GM18498 (cell line): Measurements from ENCODE around the gene KNDC1.
"Not testable (repeated sequence)": the region's sequence is repeated elsewhere in the genome, so short reads cannot be mapped to it uniquely, and the experiment has no call there.

ENCODE experiments used
- ATAC-seq: cut with Tn5 transposase; IDR thresholded peaks from one replicate; pipeline ENCODE4 v1.9.1; 2021; ENCODE audit warnings: mild to moderate bottlenecking, moderate library complexity; ENCODE audit not compliant: unreplicated experiment

The KNDC1 gene

GRCh38 chr10:133215586-133215985 lies 55.6 kb downstream of the KNDC1 start:
- ATAC-seq, result no peak

- no peak for ATAC-seq
Observed at GRCh38 chr10:133216776-133217175, 56.8 kb downstream of the KNDC1 start.

DNA sequence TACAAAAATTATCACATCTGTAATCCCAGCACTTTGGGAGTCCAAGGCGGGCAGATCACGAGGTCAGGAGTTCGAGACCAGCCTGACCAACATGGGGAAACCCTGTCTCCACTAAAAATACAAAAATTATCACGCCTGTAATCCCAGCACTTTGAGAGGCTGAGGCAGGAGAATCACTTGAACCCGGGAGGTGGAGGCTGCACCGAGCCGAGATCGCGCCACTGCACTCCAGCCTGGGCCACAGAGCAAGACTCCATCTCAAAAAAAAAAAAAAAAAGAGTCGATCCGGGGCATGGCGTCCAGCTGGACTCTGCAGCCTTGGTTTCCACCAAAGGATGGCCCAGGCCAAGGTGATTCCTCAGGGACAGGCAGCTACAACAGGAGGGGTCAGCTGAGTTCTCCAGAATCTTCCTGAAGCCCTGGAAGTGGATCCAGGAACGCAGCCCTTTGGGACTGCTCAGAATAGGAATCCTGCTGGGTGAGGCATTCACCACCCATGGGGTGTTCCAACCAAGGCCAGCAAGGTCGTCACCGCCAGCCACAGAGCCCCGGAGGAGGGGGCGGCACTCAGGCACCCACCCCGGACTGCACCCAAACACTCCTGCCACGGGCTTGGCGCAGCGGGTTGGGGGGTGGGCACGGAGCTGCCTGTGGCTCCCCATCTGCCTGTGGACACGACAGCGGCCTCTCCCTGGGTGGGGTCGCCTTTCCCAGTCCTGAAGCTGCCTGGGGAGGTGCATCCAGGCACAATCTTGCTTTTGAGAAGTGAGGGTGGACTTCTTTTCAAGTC lies 58.0 kb downstream of the KNDC1 start:
- ATAC-seq, result no peak

GRCh38 chr10:133218891-133219290 lies 58.9 kb downstream of the KNDC1 start:
- no peak for ATAC-seq

DNA sequence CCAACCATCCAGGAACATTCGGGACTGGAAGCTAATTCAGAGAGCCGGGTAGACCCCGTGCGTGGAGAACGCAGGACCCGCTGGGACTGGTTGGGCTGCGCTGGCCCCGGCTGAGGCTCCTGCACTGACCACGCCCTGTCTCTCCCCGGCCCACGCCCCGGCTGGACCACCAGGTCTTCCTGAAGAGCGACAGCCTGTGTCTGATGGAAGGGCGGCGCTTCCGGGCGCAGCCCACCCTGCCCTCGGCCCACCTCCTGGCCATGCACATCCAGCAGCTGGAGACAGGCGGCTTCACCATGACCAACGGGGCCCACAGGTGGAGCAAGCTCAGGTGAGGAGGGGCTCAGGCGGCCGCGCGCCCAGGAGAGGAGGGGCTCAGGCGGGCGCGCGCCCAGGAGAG lies 59.8 kb downstream of the KNDC1 start:
- no peak for ATAC-seq

DNA sequence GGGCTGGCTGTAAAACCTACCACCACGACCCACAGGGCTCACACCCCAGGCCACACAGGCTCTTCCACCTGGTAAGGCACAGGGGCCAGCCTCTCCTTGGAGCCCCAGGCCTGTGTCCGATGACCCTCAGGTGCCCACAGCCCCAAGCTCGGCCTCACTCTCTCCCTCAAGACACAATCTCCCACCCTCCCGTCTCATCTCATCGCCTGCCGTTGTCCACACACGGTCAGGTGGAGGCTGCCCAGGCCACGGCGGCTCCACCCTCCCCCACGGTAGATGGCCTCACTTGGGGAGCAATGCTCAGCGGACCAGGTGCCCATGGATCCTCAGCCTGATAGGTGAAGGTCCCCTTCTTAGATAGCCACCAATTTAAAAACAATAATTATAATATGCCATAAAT lies 61.3 kb downstream of the KNDC1 start:
- ATAC-seq, result no peak

- not testable (repeated sequence) for ATAC-seq
Observed at GRCh38 chr10:133221756-133222155, 61.7 kb downstream of the KNDC1 start.

DNA sequence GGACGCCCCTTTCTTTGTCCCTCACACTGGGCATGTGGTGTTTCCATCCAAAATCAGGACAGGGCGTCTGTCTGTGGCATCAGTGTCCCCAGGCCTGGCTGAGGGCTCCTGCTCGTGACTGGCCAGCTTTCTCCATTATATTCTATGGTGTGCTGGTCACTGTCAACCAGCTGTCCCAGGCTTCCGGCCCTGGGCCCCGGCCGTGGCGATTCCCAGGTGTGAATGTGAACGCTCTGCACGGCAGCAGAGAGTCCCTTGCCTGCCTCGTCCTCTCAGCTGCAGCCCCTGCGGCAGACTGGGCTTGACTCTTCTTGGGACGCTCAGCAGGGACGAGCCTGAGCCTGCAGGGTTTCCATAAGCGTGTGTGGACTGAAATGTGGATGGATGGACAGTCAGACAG lies 64.1 kb downstream of the KNDC1 start:
- no peak for ATAC-seq

- ATAC-seq, result no peak
Observed at GRCh38 chr10:133224756-133225372, 64.8 kb downstream of the KNDC1 start.

GRCh38 chr10:133225707-133226191 lies 65.7 kb downstream of the KNDC1 start:
- no peak for ATAC-seq

DNA sequence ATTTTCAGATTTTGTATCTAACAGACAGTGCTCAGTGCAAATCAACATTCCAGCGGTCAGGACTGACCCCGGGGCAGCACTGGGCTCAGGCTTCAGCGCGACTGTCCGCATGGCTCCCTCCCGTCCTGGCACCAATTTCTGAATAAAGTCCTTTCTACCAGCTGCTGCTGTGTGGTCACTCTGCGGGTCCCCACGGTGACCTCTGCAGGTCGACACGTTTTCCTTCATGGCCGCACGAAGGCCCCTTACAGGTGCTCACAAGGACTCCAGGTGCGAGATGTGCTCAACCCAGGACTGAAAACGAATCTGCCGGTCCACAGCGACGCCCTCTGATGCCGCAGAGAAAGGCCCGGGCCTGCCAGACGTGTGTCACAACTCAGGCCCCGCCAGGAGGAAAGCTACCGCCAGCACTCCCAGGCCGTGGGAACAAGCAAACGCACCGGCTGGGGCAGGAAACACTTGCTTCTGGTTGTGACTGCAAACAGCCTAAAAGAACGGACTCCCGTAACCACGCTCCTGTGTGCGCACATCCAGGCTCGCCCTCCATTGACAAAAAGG lies 66.3 kb downstream of the KNDC1 start:
- ATAC-seq, result no peak

- no peak for ATAC-seq
Observed at GRCh38 chr10:133227256-133227655, 67.2 kb downstream of the KNDC1 start.

DNA sequence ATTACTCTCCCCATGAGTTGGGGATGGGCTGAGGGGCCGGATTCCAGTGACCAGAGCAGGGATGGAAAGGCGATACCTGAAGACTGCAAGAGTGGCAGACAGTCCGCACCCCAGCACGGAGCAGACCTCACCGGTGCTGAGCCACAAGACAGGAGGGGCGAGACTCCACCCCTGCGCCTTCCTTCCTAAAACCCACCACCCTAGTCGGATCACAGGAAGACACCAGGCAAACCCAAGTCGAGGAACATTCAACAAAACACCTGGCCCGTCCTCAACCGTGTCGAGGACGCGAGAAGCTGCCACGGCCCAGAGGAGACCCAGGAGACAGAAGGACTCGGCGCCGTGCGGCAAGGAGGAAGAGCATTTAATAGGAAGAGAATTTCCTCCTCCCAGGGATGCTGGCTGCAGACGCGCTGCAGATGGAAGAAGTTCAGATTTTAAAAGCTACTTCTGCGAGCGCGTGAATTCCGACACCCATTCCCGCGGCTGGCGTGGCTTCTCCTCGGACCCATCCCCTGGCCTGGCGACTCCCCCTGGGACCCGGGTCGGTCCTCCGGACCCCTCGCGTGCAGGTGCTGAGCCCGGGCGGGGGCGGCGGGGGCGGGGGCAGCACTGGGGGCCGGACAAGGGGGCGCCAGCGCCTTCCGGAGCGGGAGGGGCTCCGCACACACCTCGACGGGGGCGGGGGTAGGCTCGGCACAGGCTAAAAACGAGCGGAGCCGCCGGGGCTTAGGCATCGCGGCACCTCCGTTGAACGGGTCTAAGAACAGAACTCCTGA lies 69.4 kb downstream of the KNDC1 start:
- ATAC-seq, result no peak

GRCh38 chr10:133230044-133230361 lies 70.0 kb downstream of the KNDC1 start, which contains the start of gene UTF1:
Gene UTF1, plus strand, starts transcription at chr10:133230217. Its CDS starts 72 bp downstream, at chr10:133230289.
- no peak for ATAC-seq

GRCh38 chr10:133230387-133231195 lies 70.6 kb downstream of the KNDC1 start:
- no peak for ATAC-seq

DNA sequence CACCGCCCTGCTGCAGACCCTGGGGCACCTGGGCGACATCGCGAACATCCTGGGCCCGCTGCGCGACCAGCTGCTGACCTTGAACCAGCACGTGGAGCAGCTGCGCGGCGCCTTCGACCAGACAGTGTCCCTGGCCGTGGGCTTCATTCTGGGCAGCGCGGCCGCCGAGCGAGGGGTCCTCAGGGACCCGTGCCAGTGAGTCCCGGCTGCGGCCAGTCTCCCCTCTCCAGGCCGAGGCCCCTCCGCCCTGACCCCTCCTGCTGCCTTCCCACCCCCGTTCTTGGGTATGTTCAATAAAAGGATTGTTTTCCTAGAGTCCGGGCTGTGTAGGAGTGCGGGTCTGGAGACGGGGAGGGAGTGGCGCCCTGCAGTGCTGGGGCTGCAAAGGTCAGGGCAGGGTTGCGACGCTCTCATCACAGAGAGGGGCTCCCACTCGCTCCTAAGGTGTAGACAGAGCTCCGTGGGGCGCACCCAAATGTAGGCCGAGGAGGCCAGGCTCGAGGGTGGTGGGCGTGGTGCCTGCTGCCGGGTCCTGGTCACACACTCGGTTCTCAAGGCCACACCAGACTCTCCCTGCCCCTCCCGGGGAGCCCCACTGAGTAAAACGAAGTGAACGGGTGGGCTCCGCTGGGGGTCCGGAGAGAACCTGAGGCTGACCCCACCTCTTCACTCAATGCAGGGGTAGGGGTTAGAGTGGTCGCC lies 71.4 kb downstream of the KNDC1 start:
- no peak for ATAC-seq

- no peak for ATAC-seq
Observed at GRCh38 chr10:133231946-133232574, 72.0 kb downstream of the KNDC1 start.

GRCh38 chr10:133234796-133235195 lies 74.8 kb downstream of the KNDC1 start:
- not testable (repeated sequence) for ATAC-seq

GRCh38 chr10:133235265-133235855 lies 75.3 kb downstream of the KNDC1 start:
- ATAC-seq, result no peak
